GM18861 (cell line): Measurements from ENCODE around the gene OBSCN.

Experiments used
- ATAC-seq: cut with Tn5 transposase; IDR thresholded peaks from one replicate; pipeline ENCODE4 v1.9.1; 2021; ENCODE audit not compliant: unreplicated experiment

OBSCN gene

GRCh38 chr1:228316589-228317387, 108.9 kb downstream of the OBSCN start:
- ATAC-seq = no peak

DNA sequence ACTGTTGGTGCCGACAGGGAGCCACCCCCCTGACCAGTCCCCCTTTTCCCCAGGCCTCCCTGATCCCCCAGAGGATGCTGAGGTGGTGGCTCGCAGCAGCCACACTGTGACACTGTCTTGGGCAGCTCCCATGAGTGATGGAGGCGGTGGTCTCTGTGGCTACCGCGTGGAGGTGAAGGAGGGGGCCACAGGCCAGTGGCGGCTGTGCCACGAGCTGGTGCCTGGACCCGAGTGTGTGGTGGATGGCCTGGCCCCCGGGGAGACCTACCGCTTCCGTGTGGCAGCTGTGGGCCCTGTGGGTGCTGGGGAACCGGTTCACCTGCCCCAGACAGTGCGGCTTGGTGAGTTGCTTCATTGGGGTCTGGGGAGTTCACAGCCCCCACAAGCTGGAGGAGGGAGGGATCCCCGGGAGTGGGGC, 109.6 kb downstream of the OBSCN start:
- no peak for ATAC-seq

GRCh38 chr1:228317891-228318810, 110.3 kb downstream of the OBSCN start:
- ATAC-seq = no peak

GRCh38 chr1:228318823-228319241, 111.0 kb downstream of the OBSCN start:
- ATAC-seq = no peak

DNA sequence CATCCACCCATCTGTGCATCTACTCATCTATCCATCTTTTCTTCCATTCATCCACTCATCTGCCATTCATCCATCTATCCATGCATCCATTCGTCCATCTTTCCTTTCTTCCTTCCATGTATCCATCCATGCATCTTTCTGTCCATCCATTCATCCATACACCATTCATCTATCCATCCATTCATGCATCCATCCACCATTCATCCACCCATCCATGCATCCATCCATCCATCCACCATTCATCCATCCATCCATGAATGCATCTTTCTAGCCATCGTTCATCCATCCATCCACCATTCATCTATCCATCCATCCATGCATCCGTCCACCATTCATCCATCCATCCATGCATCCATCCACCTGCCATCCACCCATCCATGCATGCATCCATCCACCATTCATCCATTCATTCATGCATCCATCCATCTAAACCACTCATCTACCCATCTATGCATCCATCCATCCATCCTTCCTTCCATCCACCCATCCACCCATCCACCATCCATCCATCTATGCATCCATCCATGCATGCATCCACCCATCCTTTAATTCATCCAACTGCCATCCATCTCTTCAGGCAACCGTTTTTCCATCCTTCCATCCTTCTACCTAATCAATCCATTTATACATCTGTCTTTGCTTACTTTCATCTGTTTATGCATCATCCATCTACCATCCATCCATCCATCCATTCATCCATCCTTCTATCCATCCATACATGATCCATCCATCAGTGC, 111.7 kb downstream of the OBSCN start:
- no peak for ATAC-seq

DNA sequence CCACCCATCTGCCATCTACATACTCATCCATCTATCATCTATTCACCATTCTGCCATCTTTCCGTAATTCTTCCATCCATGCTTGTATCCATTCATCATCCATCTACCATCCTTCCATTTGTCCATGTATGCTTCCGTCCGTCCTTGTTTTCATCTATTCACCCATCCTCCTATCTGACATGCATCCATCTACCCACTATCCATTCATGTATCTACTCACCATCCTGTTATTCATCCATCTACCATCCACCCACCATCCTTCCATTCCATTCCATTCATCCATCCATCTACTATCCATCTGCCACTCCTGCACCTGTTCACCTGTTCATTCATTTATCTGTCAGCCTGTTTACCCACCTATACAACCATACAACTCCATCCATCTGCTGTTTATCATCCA, 112.5 kb downstream of the OBSCN start:
- no peak for ATAC-seq

- ATAC-seq = no peak
Observed at GRCh38 chr1:228321435-228321834, 113.6 kb downstream of the OBSCN start.

DNA sequence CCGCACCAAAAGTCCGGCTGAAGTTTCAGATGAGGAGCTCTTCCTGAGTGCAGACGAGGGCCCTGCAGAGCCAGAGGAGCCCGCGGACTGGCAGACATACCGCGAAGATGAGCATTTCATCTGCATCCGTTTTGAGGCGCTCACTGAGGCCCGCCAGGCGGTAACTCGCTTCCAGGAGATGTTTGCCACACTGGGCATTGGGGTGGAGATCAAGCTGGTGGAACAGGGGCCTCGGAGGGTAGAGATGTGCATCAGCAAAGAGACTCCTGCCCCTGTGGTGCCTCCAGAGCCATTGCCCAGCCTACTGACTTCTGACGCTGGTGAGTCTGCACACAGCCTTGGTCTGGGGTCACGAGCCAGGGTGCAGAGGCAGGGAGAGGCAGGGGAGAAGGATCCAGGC, 114.1 kb downstream of the OBSCN start:
- ATAC-seq = no peak

DNA sequence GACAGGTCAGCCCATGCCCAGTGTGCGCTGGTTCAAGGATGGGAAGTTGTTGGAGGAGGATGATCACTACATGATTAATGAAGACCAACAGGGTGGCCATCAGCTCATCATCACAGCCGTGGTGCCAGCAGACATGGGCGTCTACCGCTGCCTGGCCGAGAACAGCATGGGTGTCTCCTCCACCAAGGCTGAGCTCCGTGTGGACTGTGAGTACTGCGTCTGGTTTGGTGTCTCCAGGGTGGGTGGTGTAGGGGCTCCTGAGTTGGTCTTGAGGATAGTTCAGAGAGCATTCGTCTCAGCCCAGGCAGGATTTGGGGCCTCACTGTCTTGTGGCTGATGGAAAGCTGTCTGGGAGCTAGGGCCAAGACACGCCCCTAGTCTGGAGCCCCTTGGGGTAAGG, 115.6 kb downstream of the OBSCN start:
- ATAC-seq = no peak

GRCh38 chr1:228325267-228325666, 117.4 kb downstream of the OBSCN start:
- no peak for ATAC-seq

- no peak for ATAC-seq
Observed at GRCh38 chr1:228329887-228330286, 122.0 kb downstream of the OBSCN start.

DNA sequence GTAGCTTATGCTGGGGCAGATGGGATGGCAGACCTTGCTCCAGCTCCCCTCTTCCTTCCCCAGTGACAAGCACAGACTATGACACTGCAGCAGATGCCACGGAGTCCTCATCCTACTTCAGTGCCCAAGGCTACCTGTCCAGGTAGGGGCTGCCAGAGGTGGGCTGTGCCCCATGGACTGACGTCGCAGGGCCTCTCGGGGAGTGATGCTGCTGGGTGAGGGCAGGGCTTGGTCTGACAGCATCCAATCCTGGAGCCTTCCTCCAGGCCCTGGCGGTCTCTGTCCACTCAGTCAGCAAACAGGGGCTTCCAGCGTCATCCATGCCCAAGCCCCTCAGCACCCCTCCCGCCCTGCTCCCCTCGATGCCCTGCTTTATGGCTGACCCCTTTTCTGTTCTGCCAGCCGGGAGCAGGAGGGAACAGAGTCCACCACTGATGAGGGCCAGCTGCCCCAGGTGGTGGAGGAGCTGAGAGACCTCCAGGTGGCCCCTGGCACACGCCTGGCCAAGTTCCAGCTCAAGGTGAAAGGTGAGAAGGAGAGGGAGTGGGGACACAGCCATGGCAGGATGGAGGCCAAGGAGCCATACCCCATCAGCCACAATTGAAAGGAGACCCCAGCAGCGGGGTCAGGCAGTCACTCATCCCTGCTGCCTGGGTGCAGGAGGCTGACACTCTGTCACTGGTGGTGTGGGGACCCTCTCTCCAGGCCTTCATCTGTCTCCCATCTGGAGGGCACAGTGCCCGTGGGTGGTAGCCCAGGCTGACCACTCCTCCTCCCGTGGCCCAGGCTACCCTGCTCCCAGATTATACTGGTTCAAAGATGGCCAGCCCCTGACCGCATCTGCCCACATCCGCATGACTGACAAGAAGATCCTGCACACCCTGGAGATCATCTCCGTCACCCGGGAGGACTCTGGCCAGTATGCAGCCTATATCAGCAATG, 125.2 kb downstream of the OBSCN start:
- ATAC-seq = no peak

GRCh38 chr1:228333739-228334115, 125.9 kb downstream of the OBSCN start:
- ATAC-seq = no peak

- no peak for ATAC-seq
Observed at GRCh38 chr1:228334226-228334935, 126.5 kb downstream of the OBSCN start.

GRCh38 chr1:228334954-228335353, 127.1 kb downstream of the OBSCN start:
- no peak for ATAC-seq

DNA sequence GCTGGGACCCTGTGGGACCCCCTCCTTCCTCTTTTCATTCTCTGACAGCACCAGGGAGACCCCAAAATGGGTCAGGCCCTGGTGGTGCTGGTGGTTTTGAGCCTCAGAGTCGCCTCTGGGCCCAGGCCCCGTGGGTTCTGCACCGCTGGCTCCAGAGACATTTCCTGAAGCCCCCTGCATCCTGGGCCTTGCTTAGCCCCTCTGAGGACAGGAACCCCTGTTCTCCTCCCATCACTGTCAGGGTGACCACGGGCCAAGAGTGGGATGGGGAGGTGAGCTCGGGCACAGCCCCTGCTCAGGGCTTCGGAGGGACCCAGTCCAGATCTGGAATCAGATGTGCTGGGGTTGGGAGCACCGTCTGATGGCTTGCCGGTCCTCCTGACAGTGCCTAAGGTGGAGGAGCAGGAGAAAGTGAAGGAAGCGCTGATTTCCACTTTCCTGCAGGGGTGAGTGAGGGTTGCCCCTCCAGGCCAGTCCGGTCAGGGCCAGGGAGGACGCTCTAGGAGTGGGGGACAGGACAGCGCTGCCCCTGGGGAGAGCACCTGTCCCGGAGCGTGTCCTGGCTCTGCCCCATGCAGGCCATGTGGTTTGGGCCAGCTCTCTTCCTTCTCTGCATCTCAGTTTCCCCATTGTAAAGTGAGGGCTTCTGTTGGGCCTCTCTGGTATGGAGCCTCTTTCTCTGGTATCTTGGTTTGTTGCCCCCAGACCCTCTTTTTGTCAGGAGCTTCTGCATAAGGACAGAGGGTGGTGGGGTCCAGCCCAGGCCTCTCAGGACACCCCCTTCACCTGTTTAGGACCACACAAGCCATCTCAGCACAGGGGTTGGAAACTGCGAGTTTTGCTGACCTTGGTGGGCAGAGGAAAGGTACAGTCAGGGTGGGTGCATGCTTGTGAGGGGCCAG, 127.8 kb downstream of the OBSCN start:
- ATAC-seq = no peak

- ATAC-seq = no peak
Observed at GRCh38 chr1:228336308-228337030, 128.6 kb downstream of the OBSCN start.

GRCh38 chr1:228337031-228337564, 129.3 kb downstream of the OBSCN start:
- no peak for ATAC-seq
